Heart right ventricle (tissue), 16 donors: Measurements from ENCODE around the gene LPCAT1. TPM values are rescaled to one million over a fixed set of nuclear protein-coding genes. Genes with fewer than 3 reads are reported as not detected.

Source experiments
- ATAC-seq, 8 donors: fragments of 200-7000 bp; cut with Tn5 transposase; one replicate each; pipeline ENCODE4 v1.9.1; 2020; ENCODE audit warnings: mild to moderate bottlenecking in 8 of 8, moderate library complexity in 8 of 8, moderate number of reproducible peaks in 1 of 8
- DNase-seq, 2 donors: peaks; one replicate each; pipeline ENCODE4 v3.0.0-alpha.2; 2020
- H3K27ac ChIP-seq, 10 donors: fragments of 200-600 bp; sonication (generic) in 2 of 10; one replicate each; pipeline versions ENCODE4 v1.5.0 to v1.8.0; 2020 to 2022; ENCODE audit warnings: mild to moderate bottlenecking in 3 of 10
- H3K27me3 ChIP-seq, 7 donors: fragments of 200-600 bp; one replicate each; pipeline ENCODE4 v1.8.0; 2021 to 2022; ENCODE audit warnings: mild to moderate bottlenecking in 2 of 7
- H3K36me3 ChIP-seq, 9 donors: fragments of 200-600 bp; sonication (generic) in 1 of 9; one replicate each; pipeline versions ENCODE4 v1.5.0 to v1.8.0; 2020 to 2022; ENCODE audit warnings: mild to moderate bottlenecking in 2 of 9
- H3K4me1 ChIP-seq, 9 donors: fragments of 200-600 bp; sonication (generic) in 1 of 9; one replicate each; pipeline versions ENCODE4 v1.5.0 to v1.8.0; 2020 to 2022; ENCODE audit warnings: mild to moderate bottlenecking in 4 of 9
- H3K4me3 ChIP-seq, 10 donors: fragments of 200-600 bp; sonication (generic) in 2 of 10; one replicate each; pipeline versions ENCODE4 v1.5.0 to v1.8.0; 2020 to 2022; ENCODE audit warnings: mild to moderate bottlenecking in 7 of 10, moderate library complexity in 2 of 10
- H3K9me3 ChIP-seq, 11 donors: fragments of 200-600 bp in 10 of 11; sonication (generic) in 2 of 11; one replicate each; pipeline versions ENCODE4 v1.5.0 to v1.8.0; 2013 to 2022; ENCODE audit warnings: mild to moderate bottlenecking in 2 of 11, control low read depth in 1 of 11, moderate library complexity in 1 of 11
- WGBS, 2 donors: extraction: QIAGEN DNeasy Blood & Tissue Kit; methylation state at CpG; one replicate each; pipeline ENCODE4 v1.1.7; 2013; ENCODE audit warnings: inconsistent platforms in 1 of 2; 5-methylcytosine and 5-hydroxymethylcytosine counted together
- intact Hi-C, 10 donors: fragments of 100-400 bp; cut with DNase I; formaldehyde crosslinking; loops; one replicate each; pipeline versions ENCODE4 v1.11.1 to v1.14.2; 2022
- polyA plus RNA-seq, 2 donors: library from polyadenylated mRNA; stranded (reverse); fragments of 200-250 nt; gene quantifications; one replicate each; pipeline ENCODE4 v1.2.3, GENCODE V29; 2013
- total RNA-seq, 10 donors: library from RNA; stranded (reverse); fragmentation: NEBNext Ultra II Directional in 3 of 10; extraction: Animal tissue kit (Norgen Biotek cat#: 25700) in 3 of 10; gene quantifications; one replicate each; pipeline versions ENCODE4 v1.2.1 to v1.2.4, GENCODE V29; 2021 to 2023
- TF ChIP-seq, protein P1 (sequence below), 9 donors: fragments of 200-600 bp; sonication (generic) in 2 of 9; IDR thresholded peaks; one replicate each; pipeline versions ENCODE4 v1.5.0 to v1.8.0; 2021 to 2022; ENCODE audit warnings: antibody characterized with exemption in 9 of 9, mild to moderate bottlenecking in 5 of 9, moderate library complexity in 1 of 9
- donor health status: Arrhythmogenic right ventricular cardiomyopathy.
- donor health status: ischemic (EF 13 %, LVEDD 7.1; RV severe dilation, severe dysfunction).
- donor health status: healthy with polysubstance abuse.
- donor health status: DM: no; HTN: yes; CAD: no.
- donor health status: DM: no; HTN: no; CAD: no.
- donor health status: ischemic (EF 25% LVEDD 6.9; RV normal size, moderate dysfunction).
- donor health status: ischemic (EF 25% LVEDD 5.7; RV mildly dilated, moderate dysfunction).
- donor health status: healthy.
- donor health status: DM: yes; HTN: yes; CAD: no.
- donor health status: Ischemic cardiomyopathy.
- donor health status: ischemic (EF 35%, LVEDD 5.7; RV mildly dilated, moderate dysfunction).
- donor health status: nonischemic (EF 11% LVEDD 7.7; RV severe dilation, severe dysfunction).
- donor health status: DM: yes; HTN: yes; CAD: no.
- donor health status: PGD.
- donor health status: ischemic (EF 29% LVEDD 5.4; RV normal size, mild dysfunction).
- donor health status: nonischemic (EF 23%, LVEDD 6.1; RV moderate dilation, normal function).

The LPCAT1 gene
- total and polyA plus RNA-seq, 12 donors, result 5.6 to 25.5 (median 9.6) TPM

DNA sequence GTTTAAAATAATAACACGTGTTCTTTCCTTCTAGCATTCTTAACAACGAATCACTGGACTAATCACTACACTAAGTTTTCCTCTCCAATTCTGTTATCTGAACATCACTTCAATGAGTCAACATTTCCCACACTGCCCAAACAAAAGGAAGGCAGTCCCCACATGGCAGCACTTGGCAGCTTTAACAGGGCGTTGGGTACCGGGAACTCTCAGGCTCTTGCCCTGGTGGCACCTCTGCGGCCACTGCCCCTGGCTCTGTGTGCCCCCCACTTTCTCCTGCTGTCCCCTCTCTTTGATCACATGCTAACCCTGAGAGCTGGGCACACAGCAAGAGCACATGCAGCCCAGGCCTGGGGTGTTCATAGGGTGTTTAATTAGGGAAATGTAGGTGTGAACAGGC, 94.3 kb downstream of the LPCAT1 start:
- Histone ChIP-seq H3K27me3 (no peaks in the 10 kb centered on the region), H3K27ac (no peak overlapping the region), H3K9me3 (peaks cover 0 to 51% (median 32%) of the 10 kb centered on the region in 11 donors), H3K36me3 (no peaks in the 10 kb centered on the region), H3K4me3 (no peak overlapping the region), H3K4me1 (no peaks in the 10 kb centered on the region)
- no peak for DNase-seq
- ATAC-seq, result no peak
- intact Hi-C loops, result no loop called here
- TF ChIP-seq, protein P1, sequence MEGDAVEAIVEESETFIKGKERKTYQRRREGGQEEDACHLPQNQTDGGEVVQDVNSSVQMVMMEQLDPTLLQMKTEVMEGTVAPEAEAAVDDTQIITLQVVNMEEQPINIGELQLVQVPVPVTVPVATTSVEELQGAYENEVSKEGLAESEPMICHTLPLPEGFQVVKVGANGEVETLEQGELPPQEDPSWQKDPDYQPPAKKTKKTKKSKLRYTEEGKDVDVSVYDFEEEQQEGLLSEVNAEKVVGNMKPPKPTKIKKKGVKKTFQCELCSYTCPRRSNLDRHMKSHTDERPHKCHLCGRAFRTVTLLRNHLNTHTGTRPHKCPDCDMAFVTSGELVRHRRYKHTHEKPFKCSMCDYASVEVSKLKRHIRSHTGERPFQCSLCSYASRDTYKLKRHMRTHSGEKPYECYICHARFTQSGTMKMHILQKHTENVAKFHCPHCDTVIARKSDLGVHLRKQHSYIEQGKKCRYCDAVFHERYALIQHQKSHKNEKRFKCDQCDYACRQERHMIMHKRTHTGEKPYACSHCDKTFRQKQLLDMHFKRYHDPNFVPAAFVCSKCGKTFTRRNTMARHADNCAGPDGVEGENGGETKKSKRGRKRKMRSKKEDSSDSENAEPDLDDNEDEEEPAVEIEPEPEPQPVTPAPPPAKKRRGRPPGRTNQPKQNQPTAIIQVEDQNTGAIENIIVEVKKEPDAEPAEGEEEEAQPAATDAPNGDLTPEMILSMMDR (IDR thresholded peaks at IDR 0.05), result no peak
- WGBS, 2 donors, result 90 to 94% methylated on average over 5 of the region's 5 CpGs

DNA sequence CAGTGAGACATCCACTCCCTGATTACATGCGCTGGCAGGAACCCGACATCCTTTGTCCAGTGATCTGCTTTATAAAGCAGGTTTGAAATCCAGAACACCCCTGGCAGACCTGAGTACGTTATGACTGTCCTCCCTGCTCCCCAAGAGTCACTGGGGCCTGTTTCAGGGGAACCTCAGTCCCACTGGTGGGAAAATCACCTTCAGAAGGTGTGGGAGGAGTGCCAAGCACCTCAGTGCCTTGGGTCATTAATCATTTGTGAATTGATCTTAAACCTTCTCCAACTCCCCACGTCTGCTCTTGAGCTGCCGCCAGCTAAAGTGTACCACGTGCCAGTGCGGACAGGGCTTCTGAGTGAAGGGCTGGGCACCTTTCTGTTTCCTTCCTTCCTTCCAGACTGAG, 94.7 kb downstream of the LPCAT1 start:
- DNase-seq (no peak), ATAC-seq (no peak)
- Histone ChIP-seq H3K27me3 (no peaks in the 10 kb centered on the region), H3K4me1 (no peaks in the 10 kb centered on the region), H3K27ac (no peak overlapping the region), H3K36me3 (no peaks in the 10 kb centered on the region), H3K9me3 (peaks cover 0 to 51% (median 32%) of the 10 kb centered on the region in 11 donors), H3K4me3 (no peak overlapping the region)
- intact Hi-C loops, result no loop called here
- TF ChIP-seq, protein P1 (IDR thresholded peaks at IDR 0.05), result no peak
- WGBS, 2 donors, result 82 to 85% methylated on average over 7 of the region's 7 CpGs

DNA sequence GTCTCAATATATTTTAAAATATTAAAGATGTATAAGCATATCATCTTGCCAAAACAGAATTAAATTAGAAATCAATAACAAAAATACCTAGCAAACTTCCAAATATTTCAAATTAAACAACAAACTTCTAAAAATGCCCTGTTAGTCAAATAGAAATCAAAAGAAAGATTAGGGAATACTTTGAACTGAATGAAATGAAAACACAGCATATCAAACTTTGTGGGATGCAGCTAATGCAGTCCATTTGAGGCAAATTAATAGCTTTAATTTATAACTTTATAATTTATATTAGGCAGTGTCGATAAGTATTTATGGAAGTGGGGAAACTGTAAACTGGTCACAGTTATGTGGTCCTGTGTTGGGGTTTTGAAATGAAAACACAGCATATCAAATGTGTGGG, 95.7 kb downstream of the LPCAT1 start:
- no peak for DNase-seq
- H3K4me3 ChIP-seq, result no peak overlapping the region
- WGBS, 2 donors, result 72 to 76% methylated on average over 1 of the region's 1 CpG
- intact Hi-C loops, result no loop called here
- peaks cover 0 to 51% (median 32%) of the 10 kb centered on the region in 11 donors for H3K9me3 ChIP-seq
- no peaks in the 10 kb centered on the region for H3K36me3 ChIP-seq
- H3K4me1 ChIP-seq, result no peaks in the 10 kb centered on the region
- H3K27ac ChIP-seq, result no peak overlapping the region
- no peaks in the 10 kb centered on the region for H3K27me3 ChIP-seq
- no peak for ATAC-seq
- TF ChIP-seq, protein P1 (IDR thresholded peaks at IDR 0.05), result no peak

DNA sequence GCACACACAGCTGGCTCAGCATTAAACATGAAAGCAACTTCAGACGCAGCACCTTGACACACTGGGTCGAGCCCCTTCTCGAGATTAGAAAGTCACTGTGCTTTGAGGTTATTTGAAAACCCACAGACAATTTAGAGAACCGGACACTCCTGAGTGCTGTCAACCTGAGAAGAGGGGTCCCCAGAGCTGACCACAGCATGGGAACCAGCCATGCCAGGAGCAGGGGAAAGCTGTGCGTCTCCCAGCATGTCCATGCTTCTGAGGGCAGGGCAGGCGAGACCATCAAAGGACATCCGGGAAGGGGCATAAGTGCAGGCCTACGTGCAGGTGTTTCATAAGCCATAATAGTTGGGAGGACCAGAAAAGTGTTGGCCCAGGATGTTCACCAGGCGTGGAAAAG, 99.0 kb downstream of the LPCAT1 start:
- TF ChIP-seq, protein P1 (IDR thresholded peaks at IDR 0.05), result no peak
- peaks cover 0 to 43% (median 30%) of the 10 kb centered on the region in 11 donors for H3K9me3 ChIP-seq
- no peak for DNase-seq
- peaks cover 0 to 4% (median 0%) of the 10 kb centered on the region in 9 donors for H3K4me1 ChIP-seq
- no peak overlapping the region for H3K4me3 ChIP-seq
- WGBS, 2 donors, result 81 to 88% methylated on average over 9 of the region's 9 CpGs
- no peak overlapping the region for H3K27ac ChIP-seq
- intact Hi-C loops, result no loop called here
- peak in 1 of 8 donors; percentile 20 for ATAC-seq
- no peaks in the 10 kb centered on the region for H3K36me3 ChIP-seq
- no peaks in the 10 kb centered on the region for H3K27me3 ChIP-seq
